GM06990 (cell line): ENCODE results near the gene ZNF48.

ENCODE experiments used
- DNase-seq: peaks from one replicate; pipeline ENCODE4 v3.0.0-alpha.2; 2011; ENCODE audit not compliant: insufficient read length; ENCODE audit errors: extremely low read depth
- H3K27me3 ChIP-seq: replicated peaks from 2 replicates; pipeline ENCODE4 v1.6.0; 2011; ENCODE audit warnings: low read length; ENCODE audit not compliant: control insufficient read depth, insufficient read depth
- H3K36me3 ChIP-seq: 2 replicates; pipeline ENCODE4 v1.5.1; 2011; ENCODE audit warnings: low read length; ENCODE audit not compliant: control insufficient read depth, insufficient read depth
- H3K4me3 ChIP-seq: replicated peaks from 2 replicates; pipeline ENCODE4 v1.5.1; 2011; ENCODE audit warnings: low read depth, mild to moderate bottlenecking, control low read depth, low read length
- TF ChIP-seq, protein P1 (sequence below): IDR thresholded peaks from 2 replicates; pipeline ENCODE4 v1.5.1; 2011; ENCODE audit warnings: low read length, control low read depth, mild to moderate bottlenecking, inconsistent platforms; ENCODE audit not compliant: insufficient read depth, poor library complexity, severe bottlenecking

The ZNF48 gene

DNA sequence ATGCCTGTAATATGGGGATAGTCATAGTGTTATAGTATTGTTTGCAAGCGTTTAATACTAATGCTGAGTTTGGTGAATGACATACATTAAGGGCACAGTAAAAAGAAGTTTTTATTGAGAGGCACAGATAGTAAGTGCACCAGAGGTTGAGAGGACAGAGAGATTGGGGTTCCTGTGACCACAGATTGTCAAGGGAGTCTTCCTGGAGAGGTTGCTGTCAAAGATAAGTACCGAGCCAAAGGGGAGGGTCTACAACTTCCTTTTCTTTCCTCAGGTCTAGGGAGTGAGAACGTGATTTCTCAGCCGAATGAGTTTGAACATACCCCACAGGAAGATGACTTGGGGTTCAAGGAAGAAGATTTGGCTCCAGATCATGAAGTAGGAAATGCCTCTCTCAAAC, 1.8 kb downstream of the ZNF48 start:
- H3K36me3 ChIP-seq = peaks cover 4% of the 10 kb centered on the region
- H3K27me3 ChIP-seq = no peaks in the 10 kb centered on the region
- DNase-seq = no peak
- H3K4me3 ChIP-seq = no peak overlapping the region
- TF ChIP-seq, protein P1, sequence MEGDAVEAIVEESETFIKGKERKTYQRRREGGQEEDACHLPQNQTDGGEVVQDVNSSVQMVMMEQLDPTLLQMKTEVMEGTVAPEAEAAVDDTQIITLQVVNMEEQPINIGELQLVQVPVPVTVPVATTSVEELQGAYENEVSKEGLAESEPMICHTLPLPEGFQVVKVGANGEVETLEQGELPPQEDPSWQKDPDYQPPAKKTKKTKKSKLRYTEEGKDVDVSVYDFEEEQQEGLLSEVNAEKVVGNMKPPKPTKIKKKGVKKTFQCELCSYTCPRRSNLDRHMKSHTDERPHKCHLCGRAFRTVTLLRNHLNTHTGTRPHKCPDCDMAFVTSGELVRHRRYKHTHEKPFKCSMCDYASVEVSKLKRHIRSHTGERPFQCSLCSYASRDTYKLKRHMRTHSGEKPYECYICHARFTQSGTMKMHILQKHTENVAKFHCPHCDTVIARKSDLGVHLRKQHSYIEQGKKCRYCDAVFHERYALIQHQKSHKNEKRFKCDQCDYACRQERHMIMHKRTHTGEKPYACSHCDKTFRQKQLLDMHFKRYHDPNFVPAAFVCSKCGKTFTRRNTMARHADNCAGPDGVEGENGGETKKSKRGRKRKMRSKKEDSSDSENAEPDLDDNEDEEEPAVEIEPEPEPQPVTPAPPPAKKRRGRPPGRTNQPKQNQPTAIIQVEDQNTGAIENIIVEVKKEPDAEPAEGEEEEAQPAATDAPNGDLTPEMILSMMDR = no peak

DNA sequence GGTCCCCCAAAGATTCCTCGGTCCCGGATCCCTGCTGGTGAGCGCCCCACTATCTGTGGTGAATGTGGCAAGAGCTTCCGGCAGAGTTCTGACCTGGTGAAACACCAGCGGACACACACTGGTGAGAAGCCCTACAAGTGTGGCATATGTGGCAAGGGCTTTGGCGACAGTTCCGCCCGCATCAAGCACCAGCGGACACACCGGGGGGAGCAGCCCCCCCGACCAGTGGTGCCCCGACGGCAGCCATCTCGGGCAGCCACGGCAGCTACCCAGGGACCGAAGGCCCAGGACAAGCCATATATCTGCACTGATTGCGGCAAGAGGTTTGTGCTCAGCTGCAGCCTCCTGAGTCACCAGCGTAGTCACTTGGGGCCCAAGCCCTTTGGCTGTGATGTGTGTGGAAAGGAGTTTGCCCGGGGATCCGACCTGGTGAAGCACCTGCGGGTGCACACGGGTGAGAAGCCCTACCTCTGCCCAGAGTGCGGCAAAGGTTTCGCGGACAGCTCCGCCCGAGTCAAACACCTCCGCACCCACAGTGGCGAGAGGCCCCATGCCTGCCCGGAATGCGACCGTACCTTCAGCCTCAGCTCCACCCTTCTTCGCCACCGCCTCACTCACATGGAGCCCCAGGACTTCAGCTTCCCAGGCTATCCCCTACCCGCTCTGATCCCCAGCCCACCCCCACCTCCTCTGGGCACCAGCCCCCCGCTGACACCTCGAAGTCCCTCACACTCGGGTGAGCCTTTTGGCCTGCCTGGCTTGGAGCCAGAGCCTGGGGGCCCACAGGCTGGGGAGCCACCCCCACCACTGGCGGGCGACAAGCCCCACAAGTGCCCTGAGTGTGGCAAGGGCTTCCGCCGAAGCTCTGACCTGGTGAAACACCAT, 2.8 kb downstream of the ZNF48 start:
- H3K4me3 ChIP-seq = no peak overlapping the region
- TF ChIP-seq, protein P1 = no peak
- no peaks in the 10 kb centered on the region for H3K27me3 ChIP-seq
- no peak for DNase-seq
- peaks cover 4% of the 10 kb centered on the region for H3K36me3 ChIP-seq

DNA sequence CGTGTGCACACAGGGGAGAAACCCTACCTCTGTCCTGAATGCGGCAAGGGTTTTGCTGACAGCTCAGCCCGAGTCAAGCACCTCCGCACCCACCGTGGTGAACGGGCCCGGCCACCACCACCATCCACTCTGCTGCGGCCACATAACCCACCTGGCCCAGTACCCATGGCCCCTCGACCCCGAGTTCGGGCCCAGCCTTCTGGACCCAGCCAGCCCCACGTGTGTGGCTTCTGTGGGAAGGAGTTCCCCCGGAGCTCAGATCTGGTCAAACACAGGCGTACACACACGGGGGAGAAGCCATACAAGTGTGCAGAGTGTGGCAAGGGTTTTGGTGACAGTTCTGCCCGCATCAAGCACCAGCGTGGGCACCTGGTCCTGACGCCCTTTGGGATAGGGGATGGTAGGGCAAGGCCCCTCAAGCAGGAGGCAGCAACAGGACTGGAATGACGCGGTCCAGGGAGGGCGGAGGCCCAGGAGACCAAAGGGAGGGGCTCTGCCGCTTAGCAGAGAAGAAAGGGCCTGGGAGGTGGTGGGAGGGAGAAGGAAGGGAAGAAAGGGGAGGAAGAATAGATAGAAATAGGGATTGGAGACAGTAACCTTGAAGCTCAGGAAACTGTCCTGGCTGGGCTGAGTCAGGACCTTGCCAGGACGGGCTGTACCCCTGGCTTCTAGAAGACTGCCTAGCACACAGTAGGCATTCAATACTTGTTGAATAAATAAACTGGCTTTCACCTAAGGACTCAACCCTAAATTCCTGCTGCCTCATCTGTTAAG, 3.6 kb downstream of the ZNF48 start:
- TF ChIP-seq, protein P1 = no peak
- H3K36me3 ChIP-seq = peaks cover 4% of the 10 kb centered on the region
- no peak overlapping the region for H3K4me3 ChIP-seq
- no peaks in the 10 kb centered on the region for H3K27me3 ChIP-seq
- DNase-seq = no peak

DNA sequence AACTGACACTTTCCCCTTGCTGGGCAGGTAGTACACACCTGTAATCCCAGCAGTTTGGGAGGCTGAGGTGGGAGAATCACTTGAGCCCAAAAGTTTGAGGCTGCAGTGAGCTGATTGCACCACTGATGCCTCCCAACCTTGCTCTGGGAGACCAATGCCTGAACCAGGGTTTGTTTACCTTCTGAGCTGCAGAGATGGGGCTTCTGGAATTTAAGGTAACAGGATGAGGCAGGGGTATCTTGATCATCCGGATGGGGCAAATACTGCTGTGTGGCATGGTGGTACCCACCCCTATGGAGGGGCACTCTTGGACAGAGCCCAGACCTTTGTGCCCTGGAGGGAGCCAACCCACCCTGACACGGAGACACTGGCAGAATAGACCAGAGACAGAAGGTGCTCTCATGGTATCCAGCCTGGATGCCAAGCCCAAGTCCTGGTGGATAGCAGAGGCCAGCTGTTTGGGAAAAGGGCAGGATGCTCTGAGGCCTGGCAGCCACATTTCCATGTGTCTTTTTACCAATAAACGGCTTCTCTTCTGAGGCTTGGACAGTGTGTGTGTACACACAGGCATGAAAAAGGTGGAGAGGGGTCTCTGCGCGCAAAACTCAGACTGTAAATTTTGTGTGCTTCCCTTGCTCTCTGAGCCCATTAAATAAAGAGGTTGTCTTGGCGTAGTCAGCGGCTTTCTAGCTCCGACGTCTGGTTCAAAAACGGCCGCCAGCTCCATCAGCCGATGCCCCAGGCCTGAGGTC, 4.4 kb downstream of the ZNF48 start:
- TF ChIP-seq, protein P1 = no peak
- H3K36me3 ChIP-seq = peaks cover 4% of the 10 kb centered on the region
- H3K27me3 ChIP-seq = no peaks in the 10 kb centered on the region
- peak overlapping the region; percentile 64 for H3K4me3 ChIP-seq
- DNase-seq = no peak

DNA sequence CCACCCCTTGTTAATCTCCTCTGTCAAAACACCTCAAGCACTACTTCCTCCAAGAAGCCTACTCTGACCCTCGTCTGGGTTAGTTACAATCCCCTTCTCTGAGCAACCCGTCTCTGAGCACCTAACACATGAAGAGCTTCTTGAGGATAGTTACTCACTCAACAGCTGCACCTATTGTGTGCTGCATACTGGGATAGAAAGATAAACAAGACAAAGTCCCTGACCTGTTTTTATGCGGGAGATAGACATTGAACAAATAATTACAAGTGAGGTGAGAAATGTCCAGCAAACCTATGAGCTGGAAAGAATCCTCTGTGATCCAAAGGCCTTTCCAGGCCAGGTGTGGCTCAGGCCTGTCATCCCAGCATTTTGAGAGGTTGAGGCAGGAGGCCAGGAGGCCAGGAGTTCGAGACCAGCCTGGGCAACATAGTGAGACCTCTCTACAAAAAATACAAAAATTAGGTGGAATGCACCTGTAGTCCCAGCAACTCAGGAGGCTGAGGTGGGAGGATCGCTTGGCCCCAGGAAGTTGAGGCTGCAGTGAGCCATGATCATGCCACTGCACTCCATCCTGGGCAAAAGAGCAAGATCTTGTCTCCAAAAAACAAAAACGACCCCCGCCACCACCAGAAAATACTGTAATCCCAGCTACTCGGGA, 6.7 kb downstream of the ZNF48 start:
- no peak overlapping the region for H3K4me3 ChIP-seq
- no peak for DNase-seq

More for the DNA sequence above, 6.7 kb downstream of the ZNF48 start:
- TF ChIP-seq, protein P1 = no peak
- Histone ChIP-seq H3K27me3 (no peaks in the 10 kb centered on the region), H3K36me3 (peaks cover 4% of the 10 kb centered on the region)
